ENCODE measurements around the gene STOML2.

STOML2 gene

DNA sequence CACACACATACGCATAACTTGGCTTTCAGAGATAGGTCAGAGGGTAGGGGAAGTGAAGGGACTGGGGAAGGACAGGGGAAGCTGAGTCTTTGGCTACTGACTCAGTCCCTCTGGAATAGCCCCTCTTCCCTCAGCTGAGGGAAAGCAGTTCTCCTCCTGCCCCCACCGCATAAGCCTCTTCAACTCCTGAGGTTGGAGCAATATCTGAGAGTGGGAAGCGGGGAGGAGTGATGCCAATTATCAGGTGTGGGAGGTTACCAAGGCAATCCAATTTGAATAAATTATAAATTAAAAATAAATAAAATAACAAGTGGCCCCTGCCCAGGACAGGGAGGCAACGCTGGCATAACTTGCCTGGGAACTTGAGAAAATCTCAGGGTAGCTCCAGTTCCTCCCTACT lies 1.7 kb upstream of the STOML2 start:
- DNase-seq: no peak
- TF ChIP-seq, protein P1, sequence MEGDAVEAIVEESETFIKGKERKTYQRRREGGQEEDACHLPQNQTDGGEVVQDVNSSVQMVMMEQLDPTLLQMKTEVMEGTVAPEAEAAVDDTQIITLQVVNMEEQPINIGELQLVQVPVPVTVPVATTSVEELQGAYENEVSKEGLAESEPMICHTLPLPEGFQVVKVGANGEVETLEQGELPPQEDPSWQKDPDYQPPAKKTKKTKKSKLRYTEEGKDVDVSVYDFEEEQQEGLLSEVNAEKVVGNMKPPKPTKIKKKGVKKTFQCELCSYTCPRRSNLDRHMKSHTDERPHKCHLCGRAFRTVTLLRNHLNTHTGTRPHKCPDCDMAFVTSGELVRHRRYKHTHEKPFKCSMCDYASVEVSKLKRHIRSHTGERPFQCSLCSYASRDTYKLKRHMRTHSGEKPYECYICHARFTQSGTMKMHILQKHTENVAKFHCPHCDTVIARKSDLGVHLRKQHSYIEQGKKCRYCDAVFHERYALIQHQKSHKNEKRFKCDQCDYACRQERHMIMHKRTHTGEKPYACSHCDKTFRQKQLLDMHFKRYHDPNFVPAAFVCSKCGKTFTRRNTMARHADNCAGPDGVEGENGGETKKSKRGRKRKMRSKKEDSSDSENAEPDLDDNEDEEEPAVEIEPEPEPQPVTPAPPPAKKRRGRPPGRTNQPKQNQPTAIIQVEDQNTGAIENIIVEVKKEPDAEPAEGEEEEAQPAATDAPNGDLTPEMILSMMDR (IDR thresholded peaks at IDR 0.05; ENCODE audit: low read depth, low read length): no peak
- Histone ChIP-seq H3K36me3 (peaks cover 10% of the 10 kb centered on the region), H3K4me1 (peaks cover 7% of the 10 kb centered on the region), H3K27me3 (no peaks in the 10 kb centered on the region), H3K4me3 (ENCODE audit: low read depth, low read length) (no peak overlapping the region), H3K9me3 (no peaks in the 10 kb centered on the region)

DNA sequence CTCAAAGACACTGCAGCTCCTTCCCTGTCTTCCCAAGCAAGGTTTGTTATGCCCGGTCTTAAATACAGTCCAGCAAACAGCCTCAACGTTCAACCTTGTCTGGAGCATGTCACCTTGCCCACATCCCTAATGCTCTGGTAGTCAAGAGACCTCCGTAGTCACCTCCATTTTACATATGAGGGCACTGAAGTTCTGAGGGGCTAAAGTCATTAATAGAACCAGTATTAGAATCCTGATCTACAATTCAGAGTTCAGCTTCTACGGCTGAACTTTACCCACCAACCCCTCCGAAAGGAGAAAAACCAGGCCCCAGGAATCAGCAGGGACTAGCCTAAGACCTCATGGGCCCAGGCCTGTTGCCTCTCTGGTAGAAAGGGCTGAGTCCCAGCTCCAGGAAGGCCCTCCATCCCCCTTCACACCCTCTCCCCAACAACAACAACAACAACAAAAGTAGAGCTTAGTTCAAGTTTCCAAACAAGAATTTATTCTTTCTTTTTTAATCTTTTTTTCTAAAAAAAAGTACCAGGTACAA lies 795 bp upstream of the STOML2 start:
- no peak for DNase-seq
- H3K27me3 ChIP-seq: no peaks in the 10 kb centered on the region
- no peaks in the 10 kb centered on the region for H3K9me3 ChIP-seq
- peaks cover 10% of the 10 kb centered on the region for H3K36me3 ChIP-seq
- H3K4me3 ChIP-seq (ENCODE audit: low read depth, low read length): peak overlapping the region; percentile 99
- TF ChIP-seq, protein P1 (IDR thresholded peaks at IDR 0.05; ENCODE audit: low read depth, low read length): no peak
- peaks cover 7% of the 10 kb centered on the region for H3K4me1 ChIP-seq

DNA sequence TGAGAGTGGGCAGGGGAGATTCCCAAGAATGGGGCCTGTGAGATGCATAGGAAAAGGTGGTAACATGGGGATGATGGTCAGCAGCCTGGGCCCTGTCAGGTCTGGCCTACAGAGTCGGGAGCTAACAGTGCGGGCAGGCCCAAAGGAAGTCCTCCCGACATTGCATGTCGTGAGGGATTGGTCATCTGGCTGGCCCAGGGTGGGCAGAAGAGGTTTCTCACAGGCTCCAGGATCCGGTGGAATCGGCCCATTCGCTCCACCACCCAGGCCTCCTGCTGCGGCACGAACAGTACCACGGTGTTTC lies 514 bp downstream of the STOML2 start:
- DNase-seq: no peak
- peak overlapping the region; percentile 99 for H3K4me3 ChIP-seq (ENCODE audit: low read depth, low read length)
- TF ChIP-seq, protein P1 (IDR thresholded peaks at IDR 0.05; ENCODE audit: low read depth, low read length): no peak

DNA sequence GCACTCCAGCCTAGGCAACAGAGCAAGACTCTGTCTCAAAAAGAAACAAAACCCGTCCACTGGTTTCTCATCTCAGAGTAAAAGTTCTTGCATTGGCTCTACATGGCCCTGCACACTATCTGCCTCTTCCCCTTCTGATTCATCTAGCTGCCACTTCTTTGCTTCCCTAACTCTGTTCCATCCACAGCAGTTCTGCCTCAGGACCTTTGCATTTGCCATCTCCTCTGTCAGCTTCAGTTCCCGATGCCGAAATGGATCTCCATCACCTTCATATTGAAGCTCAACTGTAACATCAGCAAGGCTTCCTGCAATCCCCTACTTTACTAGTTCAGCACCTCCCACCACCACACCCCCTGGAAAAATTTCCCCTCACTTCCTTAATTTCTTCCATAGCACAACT lies 5.4 kb downstream of the STOML2 start:
- Histone ChIP-seq H3K4me1 (no peaks in the 10 kb centered on the region), H3K9me3 (no peaks in the 10 kb centered on the region), H3K4me3 (ENCODE audit: low read depth, low read length) (no peak overlapping the region), H3K27me3 (no peaks in the 10 kb centered on the region), H3K36me3 (peaks cover 10% of the 10 kb centered on the region)
- TF ChIP-seq, protein P1 (IDR thresholded peaks at IDR 0.05; ENCODE audit: low read depth, low read length): no peak
- no peak for DNase-seq

More for the DNA sequence above, 514 bp downstream of the STOML2 start:
- peaks cover 7% of the 10 kb centered on the region for H3K4me1 ChIP-seq
- no peaks in the 10 kb centered on the region for H3K9me3 ChIP-seq
- H3K27me3 ChIP-seq: no peaks in the 10 kb centered on the region
- peaks cover 10% of the 10 kb centered on the region for H3K36me3 ChIP-seq

DNA sequence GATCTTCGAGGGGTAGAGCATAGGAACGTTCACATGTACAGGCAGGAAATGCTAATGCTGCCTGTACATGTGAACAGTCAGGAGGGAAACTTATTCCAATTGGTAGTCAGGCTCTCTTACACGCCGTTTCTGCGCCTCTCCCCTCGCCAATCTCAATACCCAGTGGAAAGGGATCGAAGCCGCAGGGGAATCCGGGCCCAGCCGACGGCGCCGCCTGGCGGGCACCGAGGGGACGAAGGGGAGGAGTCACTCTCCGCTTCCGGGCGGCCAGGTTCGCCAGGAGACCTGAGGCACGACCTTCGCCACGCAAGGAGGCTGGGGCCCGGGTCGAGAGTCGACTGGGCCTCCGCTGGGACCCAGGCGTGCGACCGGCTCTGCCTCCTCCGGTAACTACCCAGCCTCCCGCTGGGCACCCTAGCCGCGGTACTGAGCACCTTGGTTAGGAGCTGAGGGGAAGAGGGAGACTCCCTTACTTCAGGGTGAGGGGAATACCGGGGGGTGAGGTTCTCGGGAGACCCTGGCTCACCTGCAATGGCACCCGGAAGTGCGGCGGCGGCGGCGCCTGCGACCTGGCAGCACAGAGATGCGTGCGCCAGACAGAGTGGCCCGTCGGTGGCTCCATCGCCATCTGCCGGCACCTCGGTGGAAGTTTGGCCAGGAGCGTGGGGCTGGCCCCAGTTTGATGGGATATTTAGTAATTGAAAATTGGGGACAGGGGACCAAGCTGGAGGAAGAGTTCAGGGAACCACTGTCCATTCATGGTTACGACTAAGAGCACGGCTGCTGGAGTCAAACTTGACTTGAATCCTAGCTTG lies 6.7 kb downstream of the STOML2 start, which contains the start of gene PIGO:
Gene PIGO, minus strand, starts transcription at position 557 of the 815 bp plus-strand sequence. CDS start 1,026 bp downstream, outside the sequence.
- Histone ChIP-seq H3K4me3 (ENCODE audit: low read depth, low read length) (peak within 1 kb of the TSS; percentile 95), H3K9me3 (no peaks in the 10 kb centered on the region), H3K36me3 (peaks cover 6% of the 10 kb centered on the region), H3K27me3 (no peaks in the 10 kb centered on the region), H3K4me1 (no peaks in the 10 kb centered on the region)
- DNase-seq: peak; percentile 90
- TF ChIP-seq, protein P1 (IDR thresholded peaks at IDR 0.05; ENCODE audit: low read depth, low read length): peak; percentile 76

DNA sequence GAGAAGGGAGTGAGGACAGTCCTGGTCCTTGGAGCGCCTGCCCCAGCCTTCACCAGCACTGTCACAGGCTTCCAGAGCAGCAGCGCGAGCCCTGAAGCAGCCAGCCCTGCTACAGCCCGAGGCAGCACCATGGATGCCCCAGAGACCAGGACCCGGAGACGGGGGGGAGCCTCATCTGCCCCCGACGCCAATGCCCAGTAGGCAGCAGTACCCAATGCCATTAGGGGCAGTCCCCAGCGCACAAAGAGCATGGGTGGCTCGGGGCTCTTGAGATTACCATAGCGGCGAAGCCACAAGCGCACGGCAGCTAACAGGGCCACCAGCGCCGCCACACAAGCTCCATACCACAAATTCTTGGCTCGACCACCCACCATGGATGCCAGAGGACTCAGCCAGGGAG lies 11.4 kb downstream of the STOML2 start:
- H3K9me3 ChIP-seq: no peaks in the 10 kb centered on the region
- no peak overlapping the region for H3K4me3 ChIP-seq (ENCODE audit: low read depth, low read length)
- H3K27me3 ChIP-seq: no peaks in the 10 kb centered on the region
- H3K4me1 ChIP-seq: no peaks in the 10 kb centered on the region
- no peak for DNase-seq
- H3K36me3 ChIP-seq: peaks cover 16% of the 10 kb centered on the region
- TF ChIP-seq, protein P1 (IDR thresholded peaks at IDR 0.05; ENCODE audit: low read depth, low read length): no peak

Measured in BE2C (cell line).